Right lobe of liver (tissue), 6 donors: ENCODE measurements around the gene RHEX. TPM values are rescaled to one million over a fixed set of nuclear protein-coding genes. Genes with fewer than 3 reads are reported as not detected.
A peak's percentile ranks its signal among the peaks of the same experiment; 100 is the strongest.

Experiments used
- ATAC-seq, 4 donors: fragments of 200-7000 bp; cut with Tn5 transposase; one replicate each; pipeline ENCODE4 v1.9.1; 2020; ENCODE audit warnings: mild to moderate bottlenecking in 4 of 4, moderate library complexity in 4 of 4
- DNase-seq, 3 donors: peaks; one replicate each; pipeline ENCODE4 v3.0.0-alpha.2; 2020
- H3K27ac ChIP-seq, 3 donors: fragments of 200-600 bp; one replicate each; pipeline ENCODE4 v1.8.0; 2022
- H3K27me3 ChIP-seq, 2 donors: fragments of 200-600 bp; one replicate each; pipeline ENCODE4 v1.8.0; 2022
- H3K36me3 ChIP-seq, 4 donors: fragments of 200-600 bp; sonication (generic) in 1 of 4; one replicate each; pipeline versions ENCODE4 v1.5.1 to v1.8.0; 2017 to 2022; ENCODE audit warnings: control low read depth in 1 of 4
- H3K4me1 ChIP-seq, 4 donors: fragments of 200-600 bp; sonication (generic) in 1 of 4; one replicate each; pipeline versions ENCODE4 v1.5.1 to v1.8.0; 2017 to 2022; ENCODE audit warnings: control low read depth in 1 of 4
- H3K4me3 ChIP-seq, 3 donors: fragments of 200-600 bp; one replicate each; pipeline ENCODE4 v1.8.0; 2022
- H3K9me3 ChIP-seq, 4 donors: fragments of 200-600 bp; sonication (generic) in 1 of 4; one replicate each; pipeline versions ENCODE4 v1.5.1 to v1.8.0; 2017 to 2022; ENCODE audit warnings: control low read depth in 1 of 4
- CTCF ChIP-seq, 4 donors: fragments of 200-600 bp in 3 of 4; fragments of 450-650 bp in 1 of 4; IDR thresholded peaks; one replicate each; pipeline versions ENCODE4 v1.5.1 to v1.8.0; 2016 to 2022; ENCODE audit warnings: antibody characterized with exemption in 4 of 4, mild to moderate bottlenecking in 2 of 4
- POLR2A ChIP-seq: fragments of 450-650 bp; IDR thresholded peaks from one replicate; pipeline ENCODE4 v1.6.1; 2017; ENCODE audit warnings: antibody characterized with exemption, mild to moderate bottlenecking
- WGBS: methylation state at CpG from one replicate; pipeline ENCODE4 v1.1.6; 2018; ENCODE audit warnings: low coverage, low lambda C conversion rate; ENCODE audit not compliant: insufficient coverage; ENCODE audit errors: missing lambda C conversion rate; 5-methylcytosine and 5-hydroxymethylcytosine counted together
- intact Hi-C, 2 donors: fragments of 100-400 bp; cut with DNase I; formaldehyde crosslinking; loops; one replicate each; pipeline versions ENCODE4 v1.11.2 to v1.14.1; 2022
- total RNA-seq, 6 experiments: library from RNA; depleted of rRNA in 2 of 6; stranded (reverse); fragments of >200 nt in 2 of 6; fragmentation: NEBNext Ultra II Directional in 3 of 6; extraction: Animal tissue kit (Norgen Biotek cat#: 25700) in 3 of 6; gene quantifications; one replicate each; pipeline versions ENCODE4 v1.1.0 to v1.2.4, GENCODE V29; 2016 to 2023
- donor health status: DM: no; HTN: yes; CAD: no.
- donor health status: DM: no; HTN: no; CAD: no.
- donor health status: DM: no; HTN: no; CAD: no.
- donor health status: DM: no; HTN: yes; CAD: no.
- donor health status: DM: no; HTN: yes; CAD: no.

The RHEX gene
- total RNA-seq, 6 experiments from 2014 or later, result 0.18 to 0.57 (median 0.26) TPM; not detected in 1

GRCh38 chr1:206047271-206047670 lies 5.7 kb upstream of the RHEX start:
- no peak overlapping the region for H3K27ac ChIP-seq
- intact Hi-C loops, result no loop called here
- no peaks in the 10 kb centered on the region for H3K36me3 ChIP-seq
- no peaks in the 10 kb centered on the region for H3K27me3 ChIP-seq
- peaks cover 0 to 5% (median 0%) of the 10 kb centered on the region in 4 donors for H3K4me1 ChIP-seq
- no peak for DNase-seq
- WGBS, result 47% methylated on average over 3 of the region's 4 CpGs
- H3K9me3 ChIP-seq, result no peaks in the 10 kb centered on the region
- no peak for ATAC-seq
- no peak for TF ChIP-seq POLR2A
- TF ChIP-seq CTCF (IDR thresholded peaks at IDR 0.05), result no peak
- H3K4me3 ChIP-seq, result no peak overlapping the region

GRCh38 chr1:206048582-206048981 lies 4.4 kb upstream of the RHEX start:
- intact Hi-C loops, result no loop called here
- Histone ChIP-seq H3K36me3 (no peaks in the 10 kb centered on the region), H3K27me3 (no peaks in the 10 kb centered on the region), H3K27ac (no peak overlapping the region), H3K4me1 (peaks cover 0 to 12% (median 0%) of the 10 kb centered on the region in 4 donors), H3K9me3 (no peaks in the 10 kb centered on the region), H3K4me3 (no peak overlapping the region)
- DNase-seq, result peak; percentile 72 to 78 (median 76)
- TF ChIP-seq POLR2A, result no peak
- no peak for TF ChIP-seq CTCF (IDR thresholded peaks at IDR 0.05)
- WGBS, result 40% methylated on average over 4 of the region's 6 CpGs
- ATAC-seq, result peak; percentile 85 to 93 (median 86)

GRCh38 chr1:206049293-206049692 lies 3.7 kb upstream of the RHEX start:
- peaks cover 0 to 12% (median 0%) of the 10 kb centered on the region in 4 donors for H3K4me1 ChIP-seq
- ATAC-seq (no peak), DNase-seq (no peak)
- no peak overlapping the region for H3K4me3 ChIP-seq
- H3K36me3 ChIP-seq, result no peaks in the 10 kb centered on the region
- intact Hi-C loops, result no loop called here
- no peak overlapping the region for H3K27ac ChIP-seq
- no peaks in the 10 kb centered on the region for H3K9me3 ChIP-seq
- TF ChIP-seq CTCF (IDR thresholded peaks at IDR 0.05) (no peak), POLR2A (no peak)
- no peaks in the 10 kb centered on the region for H3K27me3 ChIP-seq

- 80% methylated on average over 3 of the region's 3 CpGs for WGBS
- no peak overlapping the region for H3K4me3 ChIP-seq
- no peak for TF ChIP-seq POLR2A
- TF ChIP-seq CTCF (IDR thresholded peaks at IDR 0.05), result no peak
- H3K4me1 ChIP-seq, result peaks cover 0 to 17% (median under 1%) of the 10 kb centered on the region in 4 donors
- H3K36me3 ChIP-seq, result no peaks in the 10 kb centered on the region
- H3K27ac ChIP-seq, result no peak overlapping the region
- no peaks in the 10 kb centered on the region for H3K9me3 ChIP-seq
- ATAC-seq (no peak), DNase-seq (no peak)
- H3K27me3 ChIP-seq, result no peaks in the 10 kb centered on the region
- intact Hi-C loops, result no loop called here
These were observed 2.9 kb upstream of the RHEX start for GRCh38 chr1:206049919-206050600.
